Activated gamma-delta T cell (primary cell): ENCODE data around the gene DPH5.

Experiments used
- DNase-seq: peaks from one replicate; lab custom pipeline; 2025; lab: John Stamatoyannopoulos, UW

The DPH5 gene

GRCh38 chr1:100942304-100943046 is 83.1 kb downstream of the DPH5 start:
- no peak for DNase-seq

DNA sequence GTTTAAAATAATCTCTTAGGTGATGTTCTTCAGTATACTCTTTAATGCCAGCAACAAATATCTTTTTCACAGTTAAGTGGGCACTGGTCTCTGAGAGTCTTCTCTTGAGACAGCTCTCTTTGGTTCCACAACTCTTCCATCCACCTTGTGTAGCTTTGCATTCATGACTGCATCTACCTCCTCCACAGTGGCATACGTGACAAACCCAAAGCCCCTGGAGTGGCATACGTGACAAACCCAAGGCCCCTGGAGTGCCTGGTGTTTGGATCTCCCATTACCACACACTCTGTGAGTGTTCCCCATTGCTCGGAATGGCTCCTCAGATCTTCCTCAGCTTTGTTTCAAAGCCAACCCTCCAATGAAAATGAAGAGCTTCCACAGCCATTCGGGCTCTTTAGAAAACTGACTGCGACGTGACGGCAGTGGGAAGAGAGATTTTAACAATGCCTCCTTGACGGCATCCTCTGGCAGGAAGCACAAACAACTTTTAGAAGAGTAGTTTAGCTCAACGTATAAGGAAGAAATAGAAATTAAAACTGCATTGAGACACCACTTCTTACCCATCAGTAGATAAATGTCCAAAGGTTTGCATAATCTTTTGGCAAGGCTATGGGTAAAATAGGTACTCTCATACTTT is 83.9 kb downstream of the DPH5 start:
- no peak for DNase-seq

- no peak for DNase-seq
Measured at GRCh38 chr1:100941098-100941527, 84.5 kb downstream of the DPH5 start.
